ENCODE measurements around the gene ZAP70.

The ZAP70 gene

DNA sequence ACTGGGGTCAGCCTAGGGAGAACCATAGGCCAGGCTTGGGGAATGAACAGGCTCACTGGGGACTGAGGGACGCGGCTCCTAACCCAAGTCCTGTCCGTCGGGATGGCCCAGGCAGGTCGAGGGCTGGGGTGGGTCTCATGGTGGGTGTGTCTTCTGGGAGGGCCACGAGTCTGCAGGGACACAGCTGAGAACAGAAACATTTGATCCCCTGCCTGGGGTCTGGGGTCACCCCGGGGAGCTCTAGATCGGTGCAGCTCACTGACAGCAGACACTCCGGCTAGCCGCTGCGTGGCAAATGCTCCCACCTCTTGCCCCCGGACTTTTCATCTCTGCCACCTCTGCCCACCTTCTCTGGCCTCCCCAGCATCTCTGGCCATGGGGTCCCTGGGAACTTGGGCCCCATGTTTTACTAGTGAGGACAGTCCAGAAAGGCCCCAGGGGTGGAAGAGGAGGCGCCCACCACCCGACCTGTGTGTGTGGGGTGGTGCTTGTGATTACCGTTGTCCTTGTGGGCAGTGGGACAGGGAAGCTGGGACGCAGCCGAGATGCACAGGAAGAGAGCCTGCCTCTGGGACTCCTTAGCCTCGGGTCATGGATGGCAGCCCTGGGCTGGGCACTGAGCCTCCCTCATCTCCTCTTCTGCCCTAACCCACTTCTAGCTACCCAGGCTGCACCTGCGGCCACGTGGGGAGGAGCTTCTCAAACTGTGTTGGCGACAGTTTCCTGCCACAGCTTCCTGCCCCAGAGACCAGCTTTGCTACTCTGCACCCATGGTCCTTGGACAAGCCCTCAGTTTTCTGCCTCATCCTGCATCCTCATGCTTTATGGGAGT, 4.9 kb downstream of the ZAP70 start:
- DNase-seq, result no peak

DNA sequence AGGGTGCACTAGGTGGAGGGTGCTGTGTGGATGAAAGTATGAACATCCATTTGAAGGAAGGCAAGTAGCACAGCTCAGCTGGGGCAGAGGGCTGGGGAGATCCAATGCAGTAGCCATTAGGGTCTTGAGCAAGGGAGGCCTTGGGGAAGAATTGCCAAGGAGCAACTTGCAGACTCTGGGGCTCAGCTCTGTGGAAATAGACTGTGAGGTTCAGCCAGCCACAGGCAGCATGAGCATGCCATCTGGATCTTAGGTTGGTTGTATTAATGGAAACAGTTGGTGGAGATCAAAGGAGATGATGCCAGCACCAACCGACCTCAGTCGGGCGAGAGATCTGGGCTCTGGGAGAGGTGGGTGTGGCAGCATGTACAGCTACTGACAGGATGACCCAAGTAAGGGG, 5.6 kb downstream of the ZAP70 start:
- DNase-seq, result no peak

DNA sequence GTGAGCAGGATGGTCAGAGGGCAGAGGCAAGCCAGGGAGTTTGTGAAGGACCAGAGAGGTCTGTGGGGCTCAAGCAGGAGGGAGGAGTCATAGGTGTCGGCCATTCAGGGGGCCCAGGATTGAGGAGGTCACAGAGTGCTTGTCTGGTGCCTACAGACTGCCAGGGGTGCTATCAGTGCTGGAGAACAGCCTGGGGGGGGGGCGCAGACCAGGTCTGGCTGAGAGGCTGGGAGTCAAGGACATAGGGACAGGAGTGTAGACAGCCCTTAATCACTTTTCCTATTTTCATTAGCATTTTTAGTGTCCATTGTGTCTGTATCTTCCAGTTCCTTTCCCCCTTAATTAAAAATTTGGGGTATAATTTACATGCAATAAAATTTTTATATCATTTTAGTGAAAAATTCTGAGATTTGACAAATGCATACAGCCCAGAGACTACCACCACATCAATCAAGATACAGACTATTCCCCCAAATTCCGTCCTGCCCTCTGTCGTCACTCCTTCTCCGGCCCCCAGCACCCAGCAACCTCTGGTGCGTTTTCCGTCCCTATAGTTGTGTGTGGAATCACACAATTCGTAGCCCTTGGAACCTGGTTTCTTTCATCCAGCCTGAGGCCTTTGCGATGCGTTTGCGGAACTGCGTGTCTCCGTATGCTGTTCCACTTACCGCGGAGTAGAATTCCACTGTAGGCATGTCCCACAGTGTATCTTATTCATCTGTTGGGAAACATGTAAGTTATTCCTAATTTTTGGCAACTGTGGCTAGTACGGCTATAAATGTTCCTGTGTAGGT, 6.2 kb downstream of the ZAP70 start:
- DNase-seq, result no peak

DNA sequence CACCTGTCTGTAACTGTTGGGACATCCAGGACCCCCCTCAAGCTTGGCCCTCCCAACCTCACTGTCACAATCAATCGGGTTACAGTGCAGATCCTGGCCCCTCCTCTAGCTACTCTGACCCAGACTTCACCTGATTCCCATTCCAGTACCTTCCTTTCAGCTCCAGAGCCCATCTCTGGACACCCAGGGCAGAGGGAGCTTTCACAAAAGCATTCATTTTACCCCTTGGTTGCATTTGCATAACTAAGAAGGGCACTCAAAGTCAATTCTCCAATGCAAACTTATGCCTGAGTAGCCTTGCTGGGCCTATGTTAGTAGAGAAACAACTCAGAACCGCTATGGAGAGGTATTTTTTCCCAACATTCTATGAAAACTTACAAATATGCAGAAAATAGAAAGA, 7.4 kb downstream of the ZAP70 start:
- no peak for DNase-seq

DNA sequence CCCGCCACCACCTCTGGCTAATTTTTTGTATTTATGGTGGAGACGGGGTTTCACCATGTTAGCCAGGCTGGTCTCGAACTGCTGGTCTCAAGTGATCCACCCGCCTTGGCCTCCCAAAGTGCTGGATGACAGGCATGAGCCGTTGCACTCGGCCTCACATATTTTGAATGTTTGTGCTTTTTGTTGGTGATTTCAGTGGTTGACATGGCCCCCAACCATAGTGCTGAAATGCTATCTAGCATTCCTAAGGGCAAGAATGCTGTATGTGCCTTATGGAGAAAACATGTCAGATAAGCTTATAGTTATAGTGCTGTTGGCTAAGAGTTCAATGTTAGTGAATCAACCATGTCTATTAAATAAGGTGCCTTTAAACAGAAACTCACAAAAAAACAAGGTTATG, 8.9 kb downstream of the ZAP70 start:
- peak; percentile 12 for DNase-seq

DNA sequence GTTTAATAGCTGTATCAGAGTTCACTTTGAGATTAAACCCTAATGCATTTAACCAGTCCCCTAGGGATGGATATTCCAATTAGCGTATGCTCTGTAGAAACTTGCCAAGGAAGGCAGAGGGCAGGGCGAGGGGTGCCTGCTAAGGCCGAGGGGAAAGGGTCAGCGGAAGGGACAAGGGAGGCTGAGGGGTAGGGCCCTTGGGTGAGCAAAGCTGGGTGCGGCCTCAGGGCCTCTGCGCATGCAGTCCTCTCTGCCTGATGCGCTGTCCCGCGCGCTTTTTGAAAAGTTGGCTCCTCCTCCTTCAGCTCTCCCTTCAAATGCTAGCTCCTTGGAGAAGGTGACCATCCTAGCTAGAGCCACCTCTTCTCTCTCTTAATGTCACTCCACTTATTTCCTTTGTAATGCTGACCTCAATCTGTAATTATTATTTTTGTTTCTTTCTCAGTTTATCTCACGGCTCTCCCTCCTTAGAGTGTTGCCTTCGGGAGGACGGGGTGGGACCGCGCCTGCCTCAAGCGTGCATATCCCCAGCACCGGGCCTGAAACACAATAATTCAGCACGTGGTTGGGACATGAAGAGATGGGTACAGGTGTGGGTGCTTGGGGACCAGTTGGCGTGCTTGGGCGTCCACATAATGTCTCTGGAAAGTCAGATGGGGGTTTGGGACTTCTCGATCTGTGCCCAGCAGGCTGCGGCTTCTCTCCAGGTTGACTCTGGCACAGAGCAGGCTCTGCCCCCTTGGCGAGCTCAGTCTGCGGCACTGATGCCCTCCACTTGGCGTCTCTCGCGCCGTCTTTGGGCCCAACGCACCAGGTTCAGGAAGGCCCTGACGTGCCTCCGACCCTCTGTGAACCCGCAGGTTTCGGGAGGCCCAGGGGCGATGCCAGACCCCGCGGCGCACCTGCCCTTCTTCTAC, 10.0 kb downstream of the ZAP70 start:
- no peak for DNase-seq

DNA sequence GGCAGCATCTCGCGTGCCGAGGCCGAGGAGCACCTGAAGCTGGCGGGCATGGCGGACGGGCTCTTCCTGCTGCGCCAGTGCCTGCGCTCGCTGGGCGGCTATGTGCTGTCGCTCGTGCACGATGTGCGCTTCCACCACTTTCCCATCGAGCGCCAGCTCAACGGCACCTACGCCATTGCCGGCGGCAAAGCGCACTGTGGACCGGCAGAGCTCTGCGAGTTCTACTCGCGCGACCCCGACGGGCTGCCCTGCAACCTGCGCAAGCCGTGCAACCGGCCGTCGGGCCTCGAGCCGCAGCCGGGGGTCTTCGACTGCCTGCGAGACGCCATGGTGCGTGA, 10.7 kb downstream of the ZAP70 start:
- no peak for DNase-seq

DNA sequence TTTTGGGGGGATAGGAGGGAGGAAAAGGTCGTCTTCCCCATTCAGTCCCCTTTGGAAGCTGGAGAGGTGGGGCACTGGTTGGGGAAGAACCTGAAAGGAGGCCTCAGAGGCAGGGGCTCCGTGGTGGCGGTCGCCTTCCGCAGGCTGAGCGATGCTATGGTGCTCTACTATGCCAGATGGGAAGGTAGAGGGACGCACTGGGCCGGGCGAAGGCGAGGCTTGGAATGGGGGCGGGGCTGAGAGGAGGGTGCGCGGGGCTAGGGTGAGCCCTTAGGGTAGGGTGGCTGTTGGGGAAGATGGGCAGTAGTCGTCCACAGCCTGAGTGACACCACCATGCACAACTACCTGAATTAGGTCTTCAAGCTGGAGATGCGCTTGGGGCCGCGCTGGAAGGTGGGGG, 11.1 kb downstream of the ZAP70 start:
- DNase-seq, result no peak

DNA sequence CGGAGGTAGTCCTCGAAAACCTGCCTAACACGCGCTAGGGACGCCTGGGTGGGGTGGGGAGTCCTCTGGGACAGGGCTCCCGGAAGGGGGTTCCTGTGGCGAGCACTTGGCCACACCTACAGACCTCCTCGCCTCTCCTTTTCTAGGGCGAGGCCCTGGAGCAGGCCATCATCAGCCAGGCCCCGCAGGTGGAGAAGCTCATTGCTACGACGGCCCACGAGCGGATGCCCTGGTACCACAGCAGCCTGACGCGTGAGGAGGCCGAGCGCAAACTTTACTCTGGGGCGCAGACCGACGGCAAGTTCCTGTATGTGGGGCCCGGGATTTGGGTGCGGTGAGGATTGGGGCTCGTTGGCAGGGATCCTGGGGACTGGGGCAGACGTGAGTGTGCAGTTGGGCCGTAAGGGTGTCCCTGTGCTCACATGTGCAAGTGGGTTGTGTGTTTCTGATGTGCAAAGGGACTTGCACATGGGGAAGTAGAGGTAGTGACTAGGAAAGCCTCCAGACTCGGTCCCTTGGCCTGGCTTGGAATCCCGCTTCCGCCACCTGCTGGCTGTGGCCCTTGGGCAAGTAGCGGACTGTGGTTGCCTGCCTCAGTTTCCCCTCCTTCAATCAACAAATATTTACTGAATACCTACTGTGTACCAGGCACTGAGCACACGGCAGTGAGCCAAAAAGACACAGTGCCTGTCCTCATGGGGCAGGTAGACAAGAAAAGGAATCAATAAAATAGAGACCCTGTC, 11.7 kb downstream of the ZAP70 start:
- DNase-seq, result no peak

DNA sequence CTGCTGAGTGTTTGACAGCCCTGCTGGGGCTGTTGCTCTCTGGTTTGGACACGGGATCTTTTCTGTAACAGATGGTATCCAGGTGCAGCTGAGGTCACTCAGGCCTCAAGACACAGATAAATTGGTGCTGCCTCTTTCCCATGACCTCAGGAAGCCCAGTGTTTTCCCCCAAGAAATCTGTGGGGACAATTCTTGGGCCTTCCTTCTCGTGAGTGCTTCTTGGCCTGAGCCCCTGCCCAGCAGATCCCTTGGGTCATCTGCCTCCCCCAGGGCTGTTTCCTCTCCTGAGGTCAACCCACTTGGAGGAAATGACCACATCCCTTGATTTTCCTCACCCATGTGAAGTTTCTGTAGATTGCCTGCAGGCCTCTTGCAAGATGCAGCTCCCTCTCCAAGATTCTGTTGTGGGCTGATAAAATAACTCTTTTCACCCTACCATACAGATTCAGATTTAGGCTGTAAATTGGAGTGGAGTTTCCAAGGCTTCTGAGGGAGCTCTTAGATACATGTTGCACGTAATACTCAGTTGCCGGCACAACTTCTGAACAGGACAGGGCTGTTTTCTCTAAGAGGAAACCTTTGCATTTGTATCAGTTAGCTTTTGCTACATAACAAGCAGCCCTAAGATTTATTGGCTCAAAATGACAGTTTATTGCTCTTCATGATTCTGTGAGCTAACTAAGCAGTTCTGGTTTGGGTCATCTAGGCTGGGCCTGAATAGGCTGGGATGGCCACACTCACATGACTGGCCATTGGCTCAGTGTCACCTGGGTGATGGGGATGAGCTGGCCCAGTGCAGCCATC, 13.1 kb downstream of the ZAP70 start:
- DNase-seq, result peak; percentile 11

DNA sequence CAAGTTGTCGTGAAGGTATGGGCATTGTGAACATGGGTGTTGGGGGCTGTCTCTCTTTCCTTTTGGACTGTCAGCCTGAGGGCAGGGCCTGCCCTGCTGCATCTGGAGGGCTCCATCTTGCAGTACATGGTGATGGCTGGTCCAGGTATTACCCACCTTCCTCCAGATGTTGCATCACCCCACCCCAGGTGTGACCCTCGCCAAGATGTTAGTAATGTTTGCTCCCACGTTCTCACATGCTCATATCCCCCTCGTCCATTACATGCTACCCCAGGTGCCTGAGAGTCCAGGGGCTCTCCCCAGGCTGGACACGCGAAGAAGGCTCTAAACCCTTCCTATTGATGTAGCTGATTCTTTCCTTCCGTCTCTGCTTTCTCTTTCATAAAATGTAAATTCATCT, 13.9 kb downstream of the ZAP70 start:
- no peak for DNase-seq

DNA sequence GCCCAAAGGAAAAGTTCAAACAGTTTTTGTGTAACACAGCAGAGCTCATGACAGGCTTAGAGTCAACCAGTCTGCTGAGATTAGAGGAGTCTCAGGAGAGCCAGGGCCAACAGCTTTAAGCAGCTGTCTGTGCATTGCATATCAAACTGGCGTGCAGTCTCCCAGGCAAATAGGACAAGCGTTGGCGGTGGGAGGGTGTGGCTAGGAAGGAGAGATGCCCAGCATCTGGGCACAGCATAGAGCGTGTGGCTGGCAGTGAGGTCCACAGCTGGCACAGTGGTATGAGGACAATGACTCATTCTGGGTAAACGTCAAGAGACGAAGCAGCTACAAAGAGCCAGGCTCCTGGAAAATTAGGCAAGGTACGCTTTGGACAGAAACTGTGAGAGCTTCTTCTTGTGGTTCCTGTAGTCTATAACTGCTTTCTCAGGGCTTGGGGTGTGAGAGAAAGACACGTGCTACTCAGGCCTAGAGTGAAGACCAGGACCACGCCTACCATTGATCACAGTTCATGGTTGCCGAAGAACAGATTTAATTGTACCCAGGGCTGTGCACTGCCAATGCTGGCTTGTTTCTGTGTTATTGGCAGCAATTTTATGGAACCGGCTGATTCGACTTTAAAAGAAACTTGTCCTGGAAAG, 14.8 kb downstream of the ZAP70 start:
- DNase-seq, result no peak

DNA sequence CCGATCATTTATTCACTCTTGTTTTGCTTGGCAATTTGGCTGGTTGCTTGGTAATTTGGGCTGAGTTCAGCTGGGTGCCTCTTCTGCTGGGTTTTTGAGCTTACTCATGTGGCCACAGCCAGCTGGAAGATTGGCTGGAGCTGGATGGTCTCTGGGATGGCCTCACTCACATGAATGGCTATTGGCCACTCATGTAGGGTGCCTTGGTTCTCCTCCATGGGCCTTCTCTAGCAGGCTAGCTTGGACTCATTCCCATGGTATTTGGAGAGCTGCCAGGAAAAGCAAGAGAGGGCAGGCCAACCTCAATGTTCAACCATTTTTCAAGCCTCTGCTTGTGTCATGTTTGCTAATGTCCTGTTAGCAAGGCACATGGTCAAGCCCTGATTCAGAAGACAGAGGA, 16.9 kb downstream of the ZAP70 start:
- DNase-seq, result no peak

DNA sequence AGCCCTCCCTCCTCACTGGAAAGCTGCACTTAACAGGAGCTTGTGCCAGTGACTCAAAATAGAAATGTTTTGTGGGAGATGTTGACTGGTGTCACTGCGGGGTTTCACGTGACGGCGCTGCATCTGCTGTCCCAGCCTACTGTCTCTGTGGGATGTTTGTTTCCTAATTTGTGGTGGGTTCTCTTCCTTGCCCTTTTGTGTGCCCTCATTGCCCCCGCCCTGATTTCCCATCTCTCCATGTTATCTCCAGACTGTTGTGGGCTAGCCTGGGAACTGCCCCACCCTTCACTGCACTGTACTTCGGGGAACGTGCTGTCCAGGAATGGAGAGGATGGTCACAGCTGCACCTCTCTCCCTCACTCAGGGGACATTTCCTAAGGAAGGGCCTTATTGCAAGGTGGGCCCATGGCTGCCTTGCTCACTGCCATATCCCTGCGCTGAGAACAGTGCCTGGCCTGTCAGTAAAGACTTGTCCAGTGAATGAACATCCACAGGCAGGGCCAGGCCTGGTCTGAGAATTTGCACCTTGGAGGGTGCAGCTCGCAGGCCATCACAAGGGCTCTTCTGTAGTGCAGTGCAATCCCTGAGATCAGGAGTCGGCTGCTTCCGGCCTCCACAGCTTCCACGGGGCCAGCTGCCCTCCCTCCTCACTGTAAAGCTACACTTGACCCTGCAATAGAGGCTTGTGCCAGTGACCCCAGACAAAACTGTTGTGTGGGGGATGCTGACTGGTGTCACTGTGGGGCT, 18.1 kb downstream of the ZAP70 start:
- no peak for DNase-seq

DNA sequence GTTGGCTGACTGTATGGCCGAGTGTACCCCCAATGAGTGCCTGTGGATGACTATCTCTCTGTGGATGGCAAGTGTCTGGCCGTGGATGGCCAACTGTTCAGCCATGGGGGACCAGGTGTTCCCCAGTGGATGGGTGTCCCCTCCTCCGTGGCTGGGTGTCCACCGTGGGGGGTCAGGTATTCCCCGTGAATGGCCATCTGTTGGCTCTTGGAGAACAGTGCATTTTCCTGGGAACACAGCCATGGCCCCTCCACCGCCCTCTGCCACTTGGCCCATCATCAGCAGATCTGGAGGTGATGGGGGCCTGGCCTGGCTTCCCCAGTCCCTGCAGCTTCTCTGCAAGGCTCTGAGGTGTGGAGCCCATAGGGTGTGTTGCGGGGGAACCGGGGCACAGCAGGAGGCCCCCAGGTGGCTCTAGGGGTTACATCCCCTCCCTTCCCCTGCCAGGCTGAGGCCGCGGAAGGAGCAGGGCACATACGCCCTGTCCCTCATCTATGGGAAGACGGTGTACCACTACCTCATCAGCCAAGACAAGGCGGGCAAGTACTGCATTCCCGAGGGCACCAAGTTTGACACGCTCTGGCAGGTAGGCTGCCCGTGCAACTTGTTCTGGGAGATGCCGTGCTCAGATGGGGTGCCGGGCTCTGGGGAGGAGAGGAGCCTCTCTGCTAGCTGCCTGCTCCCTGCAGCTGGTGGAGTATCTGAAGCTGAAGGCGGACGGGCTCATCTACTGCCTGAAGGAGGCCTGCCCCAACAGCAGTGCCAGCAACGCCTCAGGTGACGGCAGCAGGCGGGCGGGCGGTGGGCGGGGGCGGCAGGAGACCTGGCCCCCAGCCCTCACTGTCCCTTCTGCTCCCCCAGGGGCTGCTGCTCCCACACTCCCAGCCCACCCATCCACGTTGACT, 19.3 kb downstream of the ZAP70 start:
- DNase-seq, result no peak

DNA sequence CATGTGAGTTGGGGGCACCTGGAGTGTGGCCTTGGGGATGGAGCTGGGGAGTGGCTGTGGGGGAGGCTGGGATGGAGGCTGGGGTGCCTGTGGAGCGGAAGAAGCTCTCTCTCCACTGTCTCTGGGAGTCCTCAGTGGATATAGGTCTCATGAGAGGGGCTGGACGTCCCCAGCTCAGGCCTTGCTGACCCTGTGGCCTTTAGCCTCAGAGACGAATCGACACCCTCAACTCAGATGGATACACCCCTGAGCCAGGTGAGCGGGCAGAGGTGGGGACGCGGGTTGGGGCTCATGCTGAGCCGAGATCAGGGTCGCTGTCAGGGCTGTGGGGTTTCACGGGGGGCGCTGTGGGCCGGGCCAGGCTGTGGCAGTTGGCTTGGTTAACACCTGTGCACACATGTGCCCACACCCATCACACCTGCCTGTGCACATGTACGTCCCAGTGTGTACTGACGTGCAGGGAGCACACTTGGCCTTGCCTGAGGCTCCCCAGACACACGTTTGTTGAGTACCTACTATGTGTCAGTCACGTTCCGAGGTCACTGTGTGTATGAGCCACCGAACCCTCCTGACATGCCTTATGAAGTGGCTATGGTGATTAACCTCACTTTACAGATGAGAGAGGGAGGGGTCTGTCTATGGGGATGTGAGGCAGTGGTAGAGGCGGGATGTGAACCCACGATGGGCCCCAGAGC, 20.1 kb downstream of the ZAP70 start:
- no peak for DNase-seq

DNA sequence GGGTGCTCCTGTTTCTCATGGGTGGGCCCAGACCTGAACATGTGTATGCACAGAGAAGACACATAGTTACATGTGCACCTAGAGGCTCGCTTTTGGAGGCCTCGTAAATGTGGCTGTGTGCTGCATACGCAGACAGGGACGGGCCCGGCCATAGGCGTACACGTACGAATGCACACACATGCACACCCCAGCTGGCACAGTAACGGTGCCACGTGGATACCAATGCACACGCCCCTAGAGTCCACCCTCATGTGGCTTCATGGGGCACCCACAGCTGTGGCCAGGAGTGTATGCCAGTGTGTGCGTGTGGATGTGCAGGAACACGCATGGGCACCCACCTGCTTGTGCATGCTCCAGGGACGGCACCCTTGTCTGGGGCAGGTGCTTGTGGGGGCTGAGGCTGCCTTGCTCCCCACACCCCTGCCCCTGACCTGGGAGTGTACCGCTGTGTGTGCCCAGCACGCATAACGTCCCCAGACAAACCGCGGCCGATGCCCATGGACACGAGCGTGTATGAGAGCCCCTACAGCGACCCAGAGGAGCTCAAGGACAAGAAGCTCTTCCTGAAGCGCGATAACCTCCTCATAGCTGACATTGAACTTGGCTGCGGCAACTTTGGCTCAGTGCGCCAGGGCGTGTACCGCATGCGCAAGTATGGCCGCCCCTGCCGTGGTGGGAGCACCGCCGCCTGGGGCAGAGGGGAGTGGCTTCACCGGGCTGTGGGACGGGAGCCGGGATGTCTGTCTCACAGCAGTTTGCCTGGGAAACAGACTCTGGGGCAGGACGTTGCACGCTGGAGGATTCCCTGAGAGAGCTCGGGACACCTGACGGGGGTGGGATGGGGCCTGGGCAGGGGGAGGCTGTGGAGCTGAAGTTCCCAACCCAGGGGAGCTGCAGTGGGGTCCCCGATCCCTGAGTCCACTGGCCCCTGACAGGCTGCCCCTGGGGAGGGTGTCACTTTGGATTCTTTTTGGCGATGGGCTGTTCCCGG, 21.0 kb downstream of the ZAP70 start:
- no peak for DNase-seq
